Skin epidermis (tissue), 12 donors: ENCODE data around the gene RBM34.
"Not testable (repeated sequence)": the region's sequence is repeated elsewhere in the genome, so short reads cannot be mapped to it uniquely, and the experiment has no call there.

ENCODE experiments used
- H3K27ac ChIP-seq, 21 experiments: fragments of 200-600 bp; sonication (generic) in 11 of 21; one replicate each; pipeline ENCODE4 v1.5.0; 2020; ENCODE audit warnings: mild to moderate bottlenecking in 3 of 21, inconsistent platforms in 2 of 21, moderate library complexity in 2 of 21
- H3K4me3 ChIP-seq, 7 experiments: fragments of 200-600 bp; sonication (generic) in 2 of 7; one replicate each; pipeline ENCODE4 v1.5.0; 2020; ENCODE audit warnings: inconsistent platforms in 2 of 7, mild to moderate bottlenecking in 2 of 7, moderate library complexity in 1 of 7

Gene RBM34

DNA sequence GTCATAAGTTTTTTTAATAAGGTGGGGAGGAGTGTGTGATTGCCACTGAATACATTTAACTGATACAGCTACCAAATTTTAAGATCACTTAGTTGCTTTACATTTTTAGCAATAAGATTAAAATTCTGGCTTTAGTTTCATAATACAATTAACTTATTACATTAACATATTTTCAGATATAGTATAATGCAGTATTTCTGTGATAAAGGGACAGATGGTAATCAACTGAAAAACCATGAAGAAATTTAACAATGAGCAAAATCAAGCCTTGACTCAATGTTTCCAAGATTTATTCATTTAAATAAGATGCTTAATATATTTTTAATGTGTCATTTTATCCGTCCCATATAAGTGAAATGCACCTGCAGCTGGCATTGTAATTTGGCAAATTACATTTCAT lies 36.4 kb downstream of the RBM34 start:
- no peak overlapping the region for H3K27ac ChIP-seq

DNA sequence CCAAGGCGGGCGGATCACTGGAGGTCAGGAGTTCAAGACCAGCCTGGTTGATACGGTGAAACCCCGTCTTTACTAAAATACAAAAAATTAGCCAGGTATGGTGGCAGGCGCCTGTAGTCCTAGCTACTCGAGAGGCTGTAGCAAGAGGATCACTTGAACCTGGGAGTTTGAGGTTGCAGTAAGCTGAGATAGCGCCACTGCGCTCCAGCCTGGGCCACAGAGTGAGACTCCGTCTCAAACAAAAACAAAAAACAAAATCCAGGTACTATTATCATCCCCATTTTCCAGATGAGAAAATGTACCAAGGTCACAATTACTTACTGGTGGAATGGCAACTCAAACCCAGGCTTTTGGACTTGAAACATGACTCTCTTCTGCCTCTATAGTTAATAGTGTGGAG lies 36.9 kb downstream of the RBM34 start:
- H3K4me3 ChIP-seq = no peak overlapping the region
- no peak overlapping the region for H3K27ac ChIP-seq

More for the DNA sequence above, 36.4 kb downstream of the RBM34 start:
- H3K4me3 ChIP-seq = no peak overlapping the region

DNA sequence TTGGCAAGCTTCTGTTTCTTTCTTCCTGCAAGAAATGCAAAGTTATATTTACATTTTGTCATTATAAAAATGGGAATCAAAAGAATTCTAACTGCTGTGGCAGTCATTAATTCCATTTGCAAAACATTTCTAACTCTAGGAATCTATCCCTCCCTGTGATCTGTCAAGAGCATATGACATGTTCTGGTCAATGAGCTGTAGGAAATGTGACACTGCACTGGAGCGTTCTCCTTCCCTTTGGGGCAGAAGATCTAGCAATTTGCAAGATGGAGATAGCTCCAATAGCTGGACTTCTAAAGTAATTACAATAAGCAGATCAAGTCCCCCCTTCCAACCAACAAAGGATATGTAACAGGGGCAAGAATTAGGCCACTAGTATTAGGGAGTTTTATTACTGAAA lies 38.7 kb downstream of the RBM34 start:
- Histone ChIP-seq H3K4me3 (no peak overlapping the region), H3K27ac (no peak overlapping the region)

DNA sequence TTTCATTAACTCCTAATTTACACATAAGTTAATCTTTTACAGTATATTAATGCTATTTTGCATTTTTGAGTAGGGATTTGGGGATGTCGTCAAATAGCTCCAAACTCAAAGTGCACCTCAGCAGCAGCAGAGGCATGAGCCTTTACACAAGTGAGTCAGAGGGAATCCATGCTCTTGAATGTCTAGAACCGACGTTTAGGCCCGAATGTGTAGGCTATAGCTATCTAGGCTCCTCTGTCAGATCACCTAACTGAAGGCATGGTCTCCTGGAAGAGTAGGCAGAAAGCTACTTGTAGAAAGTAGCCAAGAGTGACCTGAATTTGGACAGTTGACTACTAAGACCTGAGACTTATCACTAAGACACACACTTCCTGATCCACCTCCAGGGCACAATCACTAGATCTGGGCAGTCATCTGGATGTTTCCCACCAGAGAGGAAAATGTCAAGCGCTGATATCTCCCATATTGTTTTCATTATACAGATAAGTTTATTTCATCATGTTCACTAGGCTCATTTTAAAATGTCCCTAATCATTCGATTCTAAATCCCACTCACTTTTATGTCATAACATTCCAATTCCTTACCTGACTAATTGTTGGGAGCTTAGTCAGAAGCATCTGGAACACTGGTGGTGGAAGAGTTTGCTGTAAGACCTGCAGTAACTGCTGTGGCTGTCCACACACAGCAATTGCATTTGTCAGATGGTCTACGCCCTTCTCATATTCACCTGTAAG lies 47.7 kb downstream of the RBM34 start:
- Histone ChIP-seq H3K4me3 (no peak overlapping the region), H3K27ac (no peak overlapping the region)

DNA sequence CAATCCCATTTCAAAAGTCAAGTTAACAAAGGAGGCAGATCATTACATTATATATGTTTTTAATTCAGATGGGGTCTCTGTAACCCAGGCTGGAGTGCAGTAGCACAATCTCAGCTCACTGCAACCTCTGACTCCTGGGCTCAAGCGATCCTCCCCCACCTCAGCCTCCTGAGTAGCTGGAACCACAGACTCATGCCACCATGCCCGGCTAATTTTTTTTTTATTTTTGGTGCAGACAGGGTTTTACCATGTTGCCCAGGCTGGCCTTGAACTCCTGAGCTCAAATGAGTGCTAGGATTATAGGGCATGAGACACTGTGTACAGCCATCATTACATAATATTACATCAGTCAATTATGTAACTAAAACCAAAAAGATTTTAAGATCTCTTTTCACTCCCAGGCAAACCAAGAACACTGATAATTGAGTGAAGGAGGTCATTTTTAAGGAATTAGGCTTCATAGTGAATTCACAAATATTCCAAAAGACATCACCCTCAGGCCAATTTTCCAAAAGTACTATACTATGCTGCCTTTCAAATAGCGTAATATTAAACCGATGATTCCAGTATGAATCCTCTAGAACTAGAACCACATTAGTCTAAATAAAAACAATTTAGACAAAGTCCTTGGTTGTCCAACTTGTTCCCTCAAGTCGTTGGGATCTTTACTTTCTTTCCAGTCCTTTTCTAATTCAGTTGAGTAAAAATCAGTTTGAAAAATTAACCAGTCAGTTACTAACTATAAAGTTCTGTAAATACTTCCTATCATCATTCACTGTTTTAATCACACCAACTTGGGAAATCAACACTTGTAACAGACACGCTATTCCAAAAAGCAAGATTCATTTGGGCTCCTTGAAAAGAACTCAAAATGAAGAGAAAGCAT lies 48.5 kb downstream of the RBM34 start:
- H3K27ac ChIP-seq = peak overlapping the region in 1 of 21 experiments; percentile 67
- H3K4me3 ChIP-seq = no peak overlapping the region

DNA sequence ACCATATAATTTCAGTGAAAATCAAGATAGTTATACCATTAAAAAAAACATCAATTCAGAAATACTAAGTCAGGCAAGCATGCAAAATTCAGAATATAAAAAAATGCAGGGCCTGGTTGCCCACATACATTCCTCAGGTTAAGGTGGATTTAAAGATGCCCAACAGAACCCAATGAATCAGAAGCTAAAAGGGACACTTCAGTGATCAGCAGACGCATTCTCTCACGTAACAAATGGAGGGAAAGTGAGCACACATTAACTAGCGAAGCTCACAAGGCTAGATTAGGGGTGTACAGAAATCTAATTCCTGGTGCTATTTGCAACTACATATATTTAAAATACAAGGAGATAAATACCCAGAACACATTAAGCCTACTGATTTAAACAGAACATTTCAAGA lies 49.9 kb downstream of the RBM34 start:
- Histone ChIP-seq H3K4me3 (no peak overlapping the region), H3K27ac (no peak overlapping the region)

DNA sequence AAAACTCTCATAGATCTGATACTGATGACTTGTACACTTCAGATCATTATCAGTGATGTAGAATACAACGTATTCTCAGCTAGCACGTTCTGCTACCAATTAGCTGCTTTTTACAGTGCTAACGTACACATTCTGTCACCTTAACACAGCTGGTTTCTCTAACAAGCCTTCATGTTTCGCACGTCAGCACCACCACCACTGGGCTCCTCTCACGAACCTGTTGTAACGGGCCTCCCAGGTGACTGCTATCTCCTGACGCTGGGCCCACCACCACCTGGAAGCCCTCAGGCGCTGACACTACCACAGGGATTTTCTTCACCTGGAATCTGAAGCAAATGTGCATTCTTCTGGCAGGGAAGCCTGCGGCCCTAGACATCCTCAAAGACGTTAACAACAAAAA lies 52.2 kb downstream of the RBM34 start:
- H3K4me3 ChIP-seq = no peak overlapping the region
- H3K27ac ChIP-seq = no peak overlapping the region

DNA sequence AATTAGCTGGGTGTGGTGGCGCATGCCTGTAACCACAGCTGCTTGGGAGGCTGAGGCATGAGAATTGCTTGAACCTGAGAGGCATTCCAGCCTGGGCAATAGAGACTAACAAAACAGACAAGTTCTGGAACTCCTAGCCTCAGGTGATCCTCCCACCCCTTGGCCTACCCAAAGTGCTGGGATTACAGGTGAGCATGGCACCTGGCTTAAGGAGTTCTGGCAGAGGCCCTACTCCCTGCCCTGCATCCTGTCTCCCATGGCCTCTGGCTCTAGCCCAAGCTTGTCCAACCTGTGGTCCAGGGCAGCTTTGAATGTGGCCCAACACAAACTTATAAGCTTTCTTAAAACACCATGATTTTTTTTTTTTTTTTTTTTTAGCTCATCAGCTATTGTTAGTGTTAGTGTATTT lies 52.9 kb downstream of the RBM34 start:
- H3K4me3 ChIP-seq = no peak overlapping the region
- H3K27ac ChIP-seq = no peak overlapping the region

DNA sequence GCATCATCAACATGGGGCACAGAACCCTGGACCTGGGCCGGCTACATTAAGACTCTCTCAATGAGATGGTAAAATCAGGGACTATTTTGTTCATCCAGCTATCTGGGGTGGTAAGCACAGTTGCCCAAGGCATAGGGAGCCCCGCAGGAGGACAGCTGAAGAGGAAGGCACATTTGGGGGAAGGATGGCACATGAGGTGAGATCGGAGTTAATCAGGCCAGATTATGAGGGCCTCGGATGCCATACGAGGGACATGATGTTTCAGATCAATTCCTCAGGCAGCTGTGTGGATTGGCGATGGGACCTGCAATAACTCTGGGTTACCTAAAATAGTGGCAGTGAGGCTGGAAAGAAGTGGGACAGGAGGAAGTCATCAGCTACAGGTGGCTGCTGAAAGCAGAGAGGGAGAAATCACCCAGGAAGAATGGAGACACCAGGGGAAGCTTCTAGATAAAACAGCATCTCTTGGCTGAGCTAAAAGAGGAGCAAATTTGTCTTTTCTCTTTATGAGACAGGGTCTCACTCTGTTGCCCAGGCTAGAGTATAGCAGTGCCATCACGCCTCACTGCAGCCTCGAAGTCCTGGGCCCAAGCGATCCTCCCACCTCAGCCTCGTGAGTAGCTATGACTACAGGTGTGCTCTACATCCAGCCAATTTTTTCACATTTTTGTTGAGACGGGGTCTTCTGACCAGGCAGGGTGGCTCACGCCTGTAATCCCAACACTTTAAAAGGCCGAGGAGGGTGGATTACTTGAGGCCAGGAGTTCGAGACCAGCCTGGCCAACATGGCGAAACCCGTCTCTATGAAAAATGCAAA lies 53.5 kb downstream of the RBM34 start:
- H3K27ac ChIP-seq = no peak overlapping the region
- H3K4me3 ChIP-seq = no peak overlapping the region

DNA sequence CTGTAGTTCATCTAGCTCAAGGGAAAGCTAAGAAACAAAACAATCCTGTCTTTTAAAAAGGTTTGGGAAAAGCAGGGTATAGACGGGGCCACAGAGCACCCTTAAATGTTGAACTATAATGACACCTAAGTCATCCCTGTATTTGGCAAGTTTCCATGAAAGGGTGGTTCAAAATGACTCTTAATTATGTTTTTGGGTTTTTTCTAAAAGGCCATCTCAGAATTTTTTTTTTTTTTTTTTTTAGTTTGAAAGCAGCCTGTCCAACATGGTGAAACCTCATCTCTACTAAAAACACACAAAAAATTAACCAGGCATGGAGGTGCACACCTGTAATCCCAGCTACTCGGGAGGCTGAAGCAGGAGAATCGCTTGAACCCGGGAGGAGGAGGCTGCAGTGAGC lies 54.6 kb downstream of the RBM34 start:
- H3K4me3 ChIP-seq = no peak overlapping the region
- H3K27ac ChIP-seq = no peak overlapping the region

DNA sequence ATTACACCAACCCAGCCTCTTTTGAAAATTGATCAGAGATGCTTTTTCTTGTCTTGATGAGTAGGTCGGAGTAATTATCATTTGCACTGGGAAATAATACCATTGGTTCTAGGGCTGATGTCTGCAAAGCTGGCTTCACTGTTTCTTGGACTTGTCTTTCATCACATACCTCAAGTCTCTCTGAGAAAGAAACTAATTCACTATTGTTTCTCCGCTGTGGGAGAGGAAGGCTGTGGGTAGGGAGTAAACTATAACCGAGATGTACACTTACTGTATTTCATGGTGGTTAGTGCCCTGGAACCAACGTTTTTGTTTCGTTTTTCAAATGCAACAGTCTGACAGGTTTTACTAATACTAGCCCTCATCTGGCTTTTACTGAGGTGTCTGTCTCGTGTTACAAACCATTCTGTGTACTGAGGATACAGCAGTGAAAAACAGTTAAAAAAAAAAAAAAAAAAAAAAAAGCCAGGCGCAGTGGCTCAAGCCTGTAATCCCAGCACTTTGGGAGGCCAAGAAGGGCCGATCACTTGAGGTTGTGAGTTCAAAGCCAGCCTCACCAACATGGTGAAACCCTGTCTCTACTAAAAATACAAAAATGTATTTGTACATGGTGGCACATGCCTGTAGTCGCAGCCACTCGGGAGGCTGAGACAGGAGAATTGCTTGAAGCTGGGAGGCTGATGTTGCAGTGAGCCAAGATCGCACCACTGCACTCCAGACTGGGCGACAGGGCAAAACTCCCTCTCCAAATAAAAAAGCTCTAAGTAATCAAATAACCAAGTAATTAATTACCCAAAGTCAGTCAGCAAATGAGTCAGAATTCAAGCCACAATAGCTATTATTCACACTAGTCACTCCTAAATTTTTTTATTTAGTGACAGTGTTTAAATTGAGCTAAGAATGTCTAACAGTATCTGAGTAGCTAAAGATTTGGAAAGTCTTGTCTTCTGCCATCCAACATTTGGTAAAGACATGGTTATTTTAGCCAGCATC lies 55.7 kb downstream of the RBM34 start:
- H3K4me3 ChIP-seq = no peak overlapping the region

DNA sequence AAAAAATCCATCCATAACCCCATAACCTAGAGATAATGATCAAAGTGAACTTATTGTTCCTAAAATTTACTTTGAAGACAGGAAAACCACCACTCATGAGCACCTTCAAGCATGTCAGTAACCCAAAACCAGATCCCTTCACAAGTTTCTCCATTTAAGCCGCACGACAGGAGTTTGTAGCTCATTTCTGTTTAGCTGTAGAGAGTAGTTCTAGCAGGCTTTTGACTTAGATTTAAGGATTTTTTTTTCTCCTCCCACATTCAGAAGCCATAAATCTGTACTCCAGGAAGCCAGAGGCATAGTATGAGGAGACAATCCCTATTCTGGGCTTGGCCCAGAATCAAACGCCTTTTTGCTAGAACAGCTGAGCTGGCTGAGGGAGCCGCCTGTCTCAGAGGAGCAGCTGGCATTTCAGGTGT lies 58.0 kb downstream of the RBM34 start:
- Histone ChIP-seq H3K27ac (peak overlapping the region in 1 of 21 experiments; percentile 47), H3K4me3 (no peak overlapping the region)

More for the DNA sequence above, 55.7 kb downstream of the RBM34 start:
- peak overlapping the region in 3 of 21 experiments; percentile 14 to 42 (median 16) for H3K27ac ChIP-seq

DNA sequence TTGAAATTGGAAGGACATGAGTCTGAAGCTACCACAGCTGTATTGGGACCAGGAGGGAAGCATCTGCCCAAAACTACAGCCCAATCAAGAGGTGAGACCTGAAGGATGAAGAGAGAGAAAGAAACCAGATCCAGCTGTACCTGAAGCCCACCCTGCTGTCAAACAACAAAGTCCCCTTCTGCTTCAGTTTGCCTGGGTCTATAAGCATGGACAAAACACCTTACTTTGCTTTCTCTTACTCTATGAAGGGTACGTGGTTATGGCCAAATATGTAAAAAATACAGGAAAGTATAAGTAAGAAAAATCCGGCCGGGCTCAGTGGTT lies 58.8 kb downstream of the RBM34 start:
- H3K27ac ChIP-seq = no peak overlapping the region

DNA sequence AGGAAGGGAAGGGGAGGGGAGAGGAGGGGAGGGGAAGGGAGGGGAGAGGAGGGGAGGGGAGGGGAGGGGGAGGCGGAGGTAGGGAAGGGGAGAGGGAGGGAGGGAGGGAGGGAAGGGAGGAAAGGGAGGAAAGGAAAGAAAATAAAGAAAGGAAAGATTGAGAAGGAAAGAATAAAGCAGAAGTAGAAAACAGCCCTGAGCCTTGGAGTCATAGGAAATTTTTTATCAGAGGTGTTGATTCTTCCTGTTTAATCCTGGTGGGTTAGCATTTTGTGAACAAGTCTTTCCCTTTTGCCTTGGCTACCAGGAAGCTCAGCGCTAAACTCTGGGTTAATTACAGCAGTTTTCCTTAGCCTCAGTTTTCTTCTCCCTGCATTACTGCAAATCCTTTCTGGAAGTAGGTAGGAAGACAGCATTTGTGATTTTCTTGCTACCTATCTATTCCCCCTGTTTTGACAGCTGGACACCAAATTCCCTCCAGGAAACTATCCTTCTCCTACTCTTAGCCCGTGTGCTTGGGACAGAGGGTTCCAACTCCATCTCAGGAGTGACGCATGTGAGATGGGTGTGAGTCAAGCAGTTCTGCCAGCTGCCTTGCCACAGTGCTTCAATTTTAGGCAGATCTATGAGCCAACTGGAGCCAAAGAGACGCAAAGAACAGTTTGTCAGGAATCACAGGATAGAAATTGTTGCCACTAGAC lies 59.3 kb downstream of the RBM34 start:
- H3K4me3 ChIP-seq = no peak overlapping the region
- no peak overlapping the region for H3K27ac ChIP-seq

More for the DNA sequence above, 58.8 kb downstream of the RBM34 start:
- no peak overlapping the region for H3K4me3 ChIP-seq

DNA sequence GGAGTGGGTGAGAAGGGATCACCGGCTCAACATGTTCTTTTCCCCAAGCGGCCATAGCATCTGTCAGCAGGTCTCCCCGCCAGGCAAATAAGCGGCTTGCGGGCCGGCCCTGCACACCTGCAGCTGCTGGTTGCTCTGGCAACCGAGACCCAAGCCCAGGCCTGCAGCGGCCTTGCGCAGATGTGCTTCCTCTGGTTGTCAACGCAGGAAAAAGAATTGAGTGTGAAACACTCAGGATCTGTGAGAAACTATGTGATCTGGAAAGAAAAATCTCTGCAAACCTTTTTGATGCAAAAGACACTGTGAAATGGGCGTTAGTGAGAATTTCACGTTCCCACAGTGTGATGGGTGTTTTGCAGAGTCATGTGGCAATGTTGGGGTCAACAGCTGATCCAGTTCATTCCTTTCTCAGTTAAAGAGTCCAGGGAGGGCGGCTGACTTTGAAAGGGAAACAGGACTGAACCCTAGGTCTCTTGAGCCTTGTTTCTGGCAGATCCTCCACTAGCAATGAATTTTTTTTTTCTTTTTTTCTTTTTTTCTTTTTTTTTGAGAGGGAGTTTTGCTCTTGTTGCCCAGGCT lies 60.8 kb downstream of the RBM34 start:
- H3K27ac ChIP-seq = peak overlapping the region in 1 of 21 experiments; percentile 18
- no peak overlapping the region for H3K4me3 ChIP-seq

DNA sequence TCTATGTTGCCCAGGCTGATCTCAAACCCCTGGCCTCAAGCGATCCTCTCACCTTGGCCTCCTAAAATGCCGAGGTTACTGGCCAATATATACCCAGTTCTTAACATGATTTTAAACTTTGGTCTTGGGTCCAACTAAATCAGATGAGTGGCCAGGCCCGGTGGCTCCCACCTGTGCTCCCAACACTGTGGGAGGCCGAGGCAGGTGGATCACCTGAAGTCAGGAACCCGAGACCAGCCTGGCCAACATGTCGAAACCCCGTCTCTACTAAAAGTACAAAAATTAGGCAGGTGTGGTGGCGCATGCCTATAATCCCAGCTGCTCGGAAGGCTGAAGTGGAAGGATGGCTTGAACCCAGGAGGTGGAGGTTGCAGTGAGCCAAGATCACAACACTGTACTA lies 62.1 kb downstream of the RBM34 start:
- no peak overlapping the region for H3K4me3 ChIP-seq

DNA sequence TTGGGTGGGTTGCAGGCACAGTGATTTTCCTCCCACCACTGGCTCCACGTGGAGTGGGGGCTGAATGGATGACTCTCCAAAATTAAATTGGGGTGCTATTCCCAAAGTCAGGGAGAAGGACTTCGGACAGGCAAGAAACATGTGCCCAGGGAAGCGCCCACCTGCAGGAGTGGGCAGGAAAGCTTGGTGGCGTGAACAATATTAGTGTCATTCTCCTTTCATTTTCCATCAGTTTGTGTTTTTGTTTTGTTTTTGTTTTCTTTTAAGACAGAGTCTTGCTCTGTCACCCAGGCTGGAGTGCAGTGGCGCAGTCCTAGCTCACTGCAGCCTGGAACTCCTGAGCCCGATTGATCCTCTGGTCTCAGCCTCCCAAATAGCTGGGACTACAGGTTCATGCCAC lies 62.5 kb downstream of the RBM34 start:
- H3K27ac ChIP-seq = no peak overlapping the region
- H3K4me3 ChIP-seq = no peak overlapping the region

More for the DNA sequence above, 62.1 kb downstream of the RBM34 start:
- no peak overlapping the region for H3K27ac ChIP-seq

DNA sequence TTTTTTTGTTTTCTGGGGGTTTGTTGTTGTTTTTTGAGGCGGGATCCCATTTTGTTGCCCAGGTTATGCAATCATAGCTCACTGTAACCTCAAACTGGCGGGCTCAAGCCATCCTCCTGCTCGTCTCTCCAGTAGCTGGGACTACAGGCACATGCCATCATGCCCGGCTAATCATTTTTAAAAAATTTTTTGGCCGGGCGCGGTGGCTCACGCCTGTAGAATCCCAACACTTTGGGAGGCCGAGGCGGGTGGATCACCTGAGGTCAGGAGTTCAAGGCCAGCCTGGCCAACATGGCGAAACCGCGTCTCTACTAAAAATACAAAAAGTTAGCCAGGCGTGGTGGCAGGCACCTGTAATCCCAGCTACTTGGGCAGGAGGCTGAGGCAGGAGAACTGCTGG lies 63.5 kb downstream of the RBM34 start:
- H3K4me3 ChIP-seq = not testable (repeated sequence)

More for the DNA sequence above, 63.5 kb downstream of the RBM34 start:
- not testable (repeated sequence) for H3K27ac ChIP-seq
